Measurements from ENCODE around the gene DNAAF5.

Gene DNAAF5

DNA sequence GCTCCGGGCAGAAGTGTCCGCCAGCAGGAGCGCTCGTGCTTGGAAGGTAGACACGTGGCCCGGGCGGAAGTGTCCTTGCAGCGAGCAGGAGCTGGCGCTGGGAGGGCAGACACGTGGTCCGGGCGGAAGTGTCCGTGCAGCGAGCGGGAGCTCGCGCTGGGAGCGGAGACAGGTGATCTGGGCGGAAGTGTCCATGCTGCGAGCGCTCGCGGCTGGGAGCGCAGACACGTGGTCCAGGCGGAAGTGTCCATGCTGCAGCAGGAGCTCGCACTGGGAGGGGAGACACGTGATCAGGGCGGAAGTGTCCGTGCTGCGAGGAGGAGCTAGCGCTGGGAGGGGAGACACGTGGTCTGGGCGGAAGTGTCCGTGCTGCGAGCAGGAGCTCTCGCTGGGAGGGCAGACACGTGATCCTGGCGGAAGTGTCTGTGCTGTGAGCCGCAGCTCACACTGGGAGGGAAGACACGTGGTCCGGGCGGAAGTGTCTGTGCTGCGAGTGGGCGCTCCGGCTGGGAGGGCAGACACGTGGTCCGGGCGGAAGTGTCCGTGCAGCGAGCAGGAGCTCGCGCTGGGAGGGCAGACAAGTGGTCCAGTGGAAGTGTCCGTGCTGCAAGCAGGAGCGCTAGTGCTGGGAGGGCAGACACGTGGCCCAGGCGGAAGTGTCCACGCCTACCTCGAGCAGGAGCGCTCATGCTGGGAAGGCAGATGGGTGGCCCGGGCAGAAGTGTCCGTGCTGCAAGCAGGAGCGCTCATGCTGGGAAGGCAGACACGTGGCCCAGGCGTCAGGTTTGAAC is 41.6 kb downstream of the DNAAF5 start:
- peak; percentile 99 for DNase-seq (ENCODE audit: low read depth, low spot score)

DNA sequence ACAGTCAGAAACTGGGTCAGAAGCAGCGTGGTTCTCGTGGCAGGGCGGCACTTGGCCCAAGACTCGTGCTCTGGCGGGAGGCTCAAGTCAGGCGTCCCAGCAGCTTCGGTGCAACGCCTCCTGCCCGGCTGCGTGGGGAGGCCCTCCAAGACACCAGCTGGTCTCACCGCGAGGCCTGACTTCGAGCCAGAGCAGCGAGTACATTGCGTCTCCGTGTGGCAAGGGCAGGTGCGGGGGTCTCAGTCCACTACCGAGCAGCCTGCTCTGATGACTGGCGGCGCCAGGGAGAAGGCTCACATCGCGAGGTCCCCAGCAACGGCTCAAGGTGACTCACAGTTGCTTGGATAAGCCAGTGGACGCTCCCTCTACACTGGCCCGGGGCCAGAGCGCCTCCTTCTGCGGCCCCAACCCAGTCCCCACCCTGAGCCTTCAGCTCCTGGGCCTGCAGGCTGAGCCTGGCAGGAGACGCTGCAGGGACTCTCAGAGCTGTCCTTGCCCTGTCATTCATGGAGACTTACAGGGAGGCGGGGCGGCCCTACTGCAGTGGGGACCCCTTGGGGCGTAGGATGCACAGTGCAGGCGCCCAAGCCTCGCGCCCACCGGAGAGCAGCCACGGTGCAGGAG is 42.5 kb downstream of the DNAAF5 start:
- DNase-seq (ENCODE audit: low read depth, low spot score): no peak

DNA sequence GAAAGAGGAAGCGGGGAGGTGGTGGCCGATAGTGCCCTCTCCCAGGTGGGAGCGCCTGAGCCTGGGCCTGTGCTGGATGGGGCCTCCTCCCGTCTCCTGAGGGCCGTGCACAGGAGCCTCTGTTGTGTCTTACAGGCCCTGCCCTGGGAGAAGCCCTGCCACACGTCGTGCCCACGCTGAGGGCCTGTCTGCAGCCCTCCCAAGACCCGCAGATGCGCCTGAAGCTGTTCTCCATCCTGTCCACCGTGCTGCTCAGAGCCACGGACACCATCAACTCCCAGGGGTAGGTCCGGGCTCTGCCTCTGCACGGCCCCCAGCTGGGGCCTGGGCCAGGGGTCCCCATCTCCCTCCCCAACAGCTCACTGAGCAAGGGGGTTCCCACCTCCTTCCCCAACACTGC is 43.8 kb downstream of the DNAAF5 start:
- no peak for DNase-seq (ENCODE audit: low read depth, low spot score)

DNA sequence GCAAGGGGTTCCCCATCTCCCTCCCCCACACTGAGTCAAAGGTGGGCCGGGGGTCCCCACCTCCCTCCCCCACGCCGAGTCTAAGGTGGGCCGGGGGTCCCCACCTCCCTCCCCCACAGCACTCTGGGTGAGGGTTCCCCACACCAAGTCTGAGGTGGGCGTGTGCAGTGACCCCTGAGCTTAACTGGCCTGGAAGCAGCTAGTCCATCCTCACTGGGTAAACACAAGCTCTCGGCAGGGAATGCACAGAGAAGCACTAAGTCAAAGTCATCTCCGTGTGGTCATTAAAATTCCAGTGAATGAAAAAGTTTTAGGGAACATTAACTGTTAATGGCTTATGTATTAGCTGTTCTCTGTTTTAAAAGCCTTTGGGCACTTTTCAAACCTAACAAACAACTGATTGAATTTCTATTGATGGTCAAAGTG is 44.3 kb downstream of the DNAAF5 start:
- no peak for DNase-seq (ENCODE audit: low read depth, low spot score)

DNA sequence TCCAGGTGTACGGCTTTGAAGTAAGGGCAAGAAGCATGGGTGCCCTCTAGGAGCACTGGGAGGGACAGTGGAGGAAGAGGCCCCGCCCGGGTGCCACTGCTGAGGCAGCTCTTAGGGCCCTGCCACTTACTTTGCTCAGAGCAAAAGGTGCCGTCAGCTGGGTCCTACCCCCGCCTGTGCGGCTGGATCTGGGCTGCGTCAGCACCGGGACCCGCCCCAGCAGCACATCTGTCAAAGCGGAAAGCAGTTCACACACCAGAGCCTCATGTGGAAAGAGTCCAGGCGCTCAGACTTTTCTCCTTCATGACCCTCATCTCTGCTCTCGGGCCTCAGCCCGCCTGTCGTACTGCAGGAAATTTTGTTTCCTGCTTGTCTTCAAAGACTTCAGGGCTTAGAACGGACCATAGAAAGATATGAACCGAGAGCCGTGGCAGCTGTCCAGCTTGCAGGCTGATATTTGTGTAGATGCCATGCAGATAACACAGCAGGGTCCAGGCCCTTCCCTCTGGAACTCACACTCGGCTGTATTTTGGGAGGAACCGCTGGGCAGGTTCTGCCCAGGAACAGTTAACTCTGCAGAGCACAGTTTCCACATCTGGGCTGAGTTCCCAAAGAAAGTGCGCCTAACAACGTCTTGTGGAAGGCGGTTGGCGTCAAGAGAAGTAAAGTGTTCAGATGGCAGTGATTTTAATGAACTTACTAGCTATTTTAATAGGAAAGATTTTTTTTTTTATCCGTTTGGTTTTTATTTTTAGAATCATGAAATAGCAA is 44.9 kb downstream of the DNAAF5 start:
- DNase-seq (ENCODE audit: low read depth, low spot score): peak; percentile 56

DNA sequence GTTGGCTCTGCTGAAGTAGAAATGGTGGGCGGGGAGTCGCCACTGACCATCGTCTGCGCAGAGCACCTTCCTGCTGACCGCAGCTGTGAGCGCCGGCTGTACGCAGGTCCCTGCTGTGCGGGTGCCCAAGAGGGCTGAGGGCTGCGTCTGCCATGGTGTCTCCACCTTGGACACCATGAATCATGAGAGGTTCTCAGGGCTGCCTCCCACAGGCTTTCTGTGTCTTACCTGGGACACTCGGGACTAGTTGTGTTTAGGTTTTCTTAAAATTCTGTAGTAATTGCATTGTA is 45.5 kb downstream of the DNAAF5 start:
- DNase-seq (ENCODE audit: low read depth, low spot score): no peak

DNA sequence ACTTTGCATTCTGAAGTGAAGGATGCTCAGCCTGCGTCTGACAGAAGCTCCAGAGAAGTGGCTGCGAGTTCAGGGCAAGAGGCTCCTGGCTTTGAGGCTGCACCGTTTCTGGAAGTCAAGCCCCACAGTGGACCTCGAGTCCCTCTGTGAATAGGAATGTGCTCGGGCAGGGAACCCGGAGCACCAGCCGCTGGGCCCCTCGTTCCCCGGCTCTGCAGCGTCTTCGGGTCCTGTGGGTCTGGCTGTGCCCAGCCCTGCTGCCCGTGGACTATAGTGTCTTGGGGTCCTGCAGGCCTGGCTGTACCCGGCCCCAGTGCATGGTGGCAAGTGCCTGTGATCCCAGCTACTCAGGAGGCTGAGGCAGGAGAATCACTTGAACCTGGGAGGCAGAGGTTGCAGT is 45.9 kb downstream of the DNAAF5 start:
- DNase-seq (ENCODE audit: low read depth, low spot score): no peak

DNA sequence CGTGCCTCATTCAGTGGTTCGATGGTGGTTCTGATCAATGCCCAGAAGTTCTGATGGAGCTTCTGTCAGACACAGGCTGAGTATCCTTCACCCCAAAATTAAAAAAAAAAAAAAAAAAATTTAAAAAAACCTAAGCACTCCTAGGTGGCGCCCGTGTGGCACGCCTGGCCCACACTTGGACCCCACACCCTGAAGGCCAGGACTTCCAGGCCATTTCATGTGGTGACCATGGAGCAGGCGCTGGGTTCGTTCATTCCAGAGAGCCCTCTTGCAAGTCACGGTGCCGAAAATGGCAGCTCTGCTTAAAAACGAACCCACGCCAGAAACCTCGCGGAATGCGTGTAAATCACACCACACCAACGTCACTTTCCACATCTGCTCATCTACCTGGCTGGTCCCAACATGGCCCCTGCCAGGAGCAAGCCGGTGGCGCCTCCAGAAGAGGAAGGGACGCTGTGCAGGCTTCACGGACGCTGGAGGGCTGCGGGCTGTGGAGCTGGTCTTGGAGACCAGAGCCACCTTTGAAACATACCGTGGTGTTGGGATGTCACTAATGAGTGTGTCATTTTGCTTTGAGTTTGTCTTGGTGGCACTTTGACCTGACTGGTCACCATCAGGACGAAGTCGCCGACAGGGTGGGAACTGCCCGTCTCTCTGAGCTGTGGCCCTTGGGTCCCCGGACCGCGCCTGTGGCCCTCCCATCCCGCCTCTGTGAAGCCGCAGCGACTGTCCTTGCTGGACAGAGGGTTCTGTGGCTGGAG is 46.5 kb downstream of the DNAAF5 start:
- DNase-seq (ENCODE audit: low read depth, low spot score): no peak

DNA sequence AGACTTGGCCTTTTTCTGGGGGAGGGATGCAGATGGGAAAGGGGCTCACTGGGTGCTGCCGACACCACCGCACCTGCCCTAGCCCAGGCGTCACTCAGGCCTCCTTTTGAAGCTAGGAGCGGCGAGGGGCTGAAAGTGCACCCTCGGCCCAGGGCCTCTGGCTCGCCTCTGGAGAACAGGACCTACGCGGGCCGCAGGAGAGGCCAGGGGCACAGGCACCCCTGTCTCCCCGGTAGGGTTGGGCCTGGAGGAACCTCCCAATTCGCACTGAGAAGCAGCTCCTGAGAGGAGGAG is 47.1 kb downstream of the DNAAF5 start:
- no peak for DNase-seq (ENCODE audit: low read depth, low spot score)

DNA sequence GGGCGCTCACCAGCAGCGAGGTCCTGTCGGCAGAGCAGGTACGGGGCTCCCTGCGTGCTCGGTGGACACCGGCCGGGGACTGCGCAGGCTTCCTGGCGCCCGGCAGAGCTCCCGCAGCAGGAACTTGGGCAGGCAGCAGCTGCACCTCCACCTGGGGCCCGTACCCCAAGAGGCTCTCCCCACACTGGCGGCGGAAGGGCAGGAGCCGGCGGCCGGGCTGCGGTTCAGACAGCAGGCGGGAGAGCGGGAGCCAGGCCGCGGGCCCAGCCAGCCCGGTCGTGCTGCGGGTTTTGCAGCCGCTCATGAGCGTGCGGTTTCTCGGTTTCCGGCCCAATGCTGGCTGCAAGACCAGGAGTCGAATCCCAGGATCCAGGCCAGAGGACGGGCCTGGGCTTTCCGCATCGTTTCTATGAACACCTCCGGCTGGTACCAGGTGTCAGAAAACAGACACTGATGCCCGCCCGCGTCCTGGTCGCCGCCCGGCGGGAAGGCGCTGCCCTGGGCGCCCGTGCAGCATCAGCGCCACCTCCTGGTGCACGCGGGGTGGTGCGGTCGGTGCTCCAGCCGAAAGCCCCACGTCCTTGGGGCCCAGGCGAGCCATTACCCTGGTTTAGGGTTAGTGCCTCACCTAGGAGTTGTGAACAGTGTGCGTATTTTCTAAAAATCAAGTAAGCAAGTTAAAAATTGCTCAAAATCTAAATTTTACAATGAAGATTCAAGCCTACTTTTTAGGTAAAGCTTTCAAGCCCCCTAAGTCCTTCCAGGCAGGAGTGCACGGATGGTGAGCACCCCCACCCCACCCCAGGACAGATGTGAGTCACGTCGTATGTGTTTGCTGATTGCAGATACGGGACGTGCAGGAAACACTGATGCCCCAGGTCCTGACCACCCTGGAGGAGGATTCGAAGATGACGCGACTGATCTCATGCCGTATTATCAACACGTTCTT is 47.9 kb downstream of the DNAAF5 start:
- no peak for DNase-seq (ENCODE audit: low read depth, low spot score)

DNA sequence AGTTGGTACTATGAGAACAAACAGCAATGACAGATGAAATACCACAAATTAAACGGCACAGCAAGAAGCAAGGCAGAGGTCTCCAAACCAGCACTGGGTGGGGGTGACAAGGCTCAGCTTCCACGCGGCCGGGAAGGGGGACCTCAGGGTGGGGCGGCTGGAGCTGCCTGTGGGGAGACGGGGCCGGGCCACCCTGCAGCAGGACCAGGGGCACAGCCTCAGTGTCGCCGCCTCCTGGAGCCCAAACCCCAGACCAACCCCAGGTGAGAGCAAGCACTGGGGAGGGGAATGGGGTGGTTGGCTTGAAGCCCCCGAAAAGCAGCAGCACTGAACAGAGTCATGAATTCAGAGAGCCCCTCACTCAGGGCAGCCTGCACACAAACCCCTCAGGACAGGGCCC is 49.9 kb downstream of the DNAAF5 start:
- no peak for DNase-seq (ENCODE audit: low read depth, low spot score)

DNA sequence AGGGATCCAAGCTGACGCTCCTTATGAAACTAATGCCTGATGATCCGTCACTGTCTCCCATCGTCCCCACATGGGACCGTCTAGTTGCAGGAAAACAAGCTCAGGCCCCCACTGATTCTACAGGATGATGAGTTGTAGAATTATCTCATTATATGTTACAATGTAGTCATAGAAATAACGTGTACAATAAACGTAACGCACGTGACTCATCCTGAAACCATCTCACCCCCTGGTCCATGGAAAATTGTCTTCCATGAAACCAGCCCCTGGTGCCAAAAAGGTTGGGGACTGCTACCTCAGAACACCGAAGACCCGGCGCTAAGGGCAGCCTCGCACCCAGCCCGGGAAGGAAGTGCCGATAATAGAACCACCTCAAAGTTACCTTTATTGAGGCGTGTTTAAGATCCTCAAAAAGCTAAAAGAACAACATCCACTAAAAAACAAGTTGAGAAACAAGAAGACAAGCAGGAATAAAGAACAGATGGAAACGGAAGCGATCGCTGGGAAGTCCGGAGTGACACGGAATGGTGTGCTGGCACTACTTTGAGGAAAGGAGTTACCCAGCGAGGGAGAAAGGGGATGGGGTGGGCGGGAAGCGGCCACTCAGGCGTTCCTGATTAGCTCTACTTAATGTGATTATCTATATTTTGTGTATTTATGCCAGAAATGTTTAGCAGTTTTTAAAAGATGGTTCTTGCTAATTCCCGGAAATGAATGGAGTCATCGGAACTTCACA is 50.7 kb downstream of the DNAAF5 start:
- DNase-seq (ENCODE audit: low read depth, low spot score): no peak

DNA sequence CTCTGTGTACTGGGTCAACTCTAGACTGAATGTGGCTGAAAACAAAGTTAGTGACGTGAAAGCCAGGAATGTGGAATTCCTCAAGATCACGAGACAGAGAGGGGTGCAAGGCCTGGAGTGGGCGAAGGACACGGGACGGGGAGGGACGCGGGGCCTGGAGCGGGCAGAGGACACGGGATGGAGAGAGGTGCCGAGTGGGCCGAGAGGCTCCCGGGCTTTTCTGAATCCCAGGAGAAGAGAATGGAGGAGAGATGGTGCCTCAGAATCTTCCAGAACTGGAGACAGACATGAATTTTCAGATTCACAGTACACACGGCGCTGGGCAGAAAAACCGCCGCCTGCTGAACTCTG is 51.2 kb downstream of the DNAAF5 start:
- no peak for DNase-seq (ENCODE audit: low read depth, low spot score)

DNA sequence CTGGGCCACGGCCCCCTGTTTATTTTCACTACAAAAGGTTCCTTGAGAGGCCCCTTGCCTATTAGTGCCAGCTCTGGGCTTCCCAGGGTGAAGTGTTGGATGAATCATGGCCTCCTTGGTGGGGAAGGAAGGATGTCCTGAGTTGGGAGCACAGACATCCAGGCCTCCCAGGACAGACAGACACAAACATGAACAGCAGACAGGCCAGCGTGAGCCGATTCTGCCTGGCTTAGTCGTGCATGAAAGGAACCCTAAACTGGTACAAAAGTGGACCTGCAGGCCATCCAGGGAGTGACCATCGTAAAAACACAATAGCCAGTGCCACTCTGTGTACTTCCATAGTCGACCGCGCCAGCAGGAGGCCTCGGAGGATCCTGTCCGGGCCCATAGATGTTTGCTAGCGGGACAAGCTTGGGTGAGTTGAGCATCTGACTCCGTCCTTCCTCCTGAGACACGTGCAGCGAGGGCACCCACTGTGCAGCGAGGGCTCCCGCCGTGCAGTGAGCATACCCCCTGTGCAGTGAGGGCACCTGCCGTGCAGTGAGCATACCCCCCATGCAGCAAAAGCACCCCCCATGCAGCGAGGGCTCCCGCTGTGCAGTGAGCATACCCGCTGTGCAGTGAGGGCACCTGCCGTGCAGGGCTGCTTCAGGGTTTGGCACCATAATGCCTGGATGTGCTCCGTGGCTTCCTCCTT is 51.9 kb downstream of the DNAAF5 start:
- no peak for DNase-seq (ENCODE audit: low read depth, low spot score)

DNA sequence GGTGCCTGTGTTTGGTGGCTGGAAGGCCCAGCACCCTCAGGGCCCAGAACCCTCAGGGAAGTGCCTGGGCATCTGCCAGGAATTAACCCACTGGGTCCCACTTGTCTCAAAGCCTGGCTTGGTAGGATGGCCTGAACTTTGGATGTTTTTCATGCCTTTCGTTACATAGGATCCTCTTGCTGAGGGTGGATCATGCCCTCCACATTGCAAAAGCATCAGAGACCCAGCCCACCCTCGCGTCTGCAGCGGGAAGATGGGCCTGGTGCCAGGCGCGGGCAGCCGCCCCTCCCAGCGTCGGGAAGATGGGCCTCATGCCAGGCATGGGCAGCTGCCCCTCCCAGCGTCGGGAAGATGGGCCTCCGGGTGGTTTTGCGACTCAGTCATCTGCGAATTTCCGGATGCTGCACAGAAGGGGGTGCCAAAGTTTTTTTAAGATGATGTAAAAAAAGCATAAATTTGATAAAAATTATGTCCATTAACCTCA is 52.5 kb downstream of the DNAAF5 start:
- peak; percentile 61 for DNase-seq (ENCODE audit: low read depth, low spot score)

DNA sequence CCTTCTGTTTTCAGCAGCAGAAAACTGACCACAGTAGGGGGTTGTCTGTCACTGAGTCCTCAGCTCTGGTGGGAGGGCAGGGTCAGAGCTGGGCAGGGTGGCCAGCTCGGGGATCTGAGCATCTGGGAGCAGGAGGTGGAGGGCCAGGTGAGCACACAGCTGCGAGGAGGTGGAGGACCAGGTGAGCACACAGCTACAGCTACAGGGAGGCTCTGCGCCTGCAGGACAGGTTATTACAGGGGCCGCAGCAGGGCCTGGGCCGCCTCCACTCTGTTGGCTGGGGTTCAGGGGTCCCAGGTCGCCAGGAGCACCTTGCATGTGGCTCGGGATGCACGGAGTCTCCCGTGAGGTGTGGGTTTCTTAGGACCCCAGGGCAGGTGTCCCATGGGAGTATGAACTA is 53.0 kb downstream of the DNAAF5 start:
- no peak for DNase-seq (ENCODE audit: low read depth, low spot score)

DNA sequence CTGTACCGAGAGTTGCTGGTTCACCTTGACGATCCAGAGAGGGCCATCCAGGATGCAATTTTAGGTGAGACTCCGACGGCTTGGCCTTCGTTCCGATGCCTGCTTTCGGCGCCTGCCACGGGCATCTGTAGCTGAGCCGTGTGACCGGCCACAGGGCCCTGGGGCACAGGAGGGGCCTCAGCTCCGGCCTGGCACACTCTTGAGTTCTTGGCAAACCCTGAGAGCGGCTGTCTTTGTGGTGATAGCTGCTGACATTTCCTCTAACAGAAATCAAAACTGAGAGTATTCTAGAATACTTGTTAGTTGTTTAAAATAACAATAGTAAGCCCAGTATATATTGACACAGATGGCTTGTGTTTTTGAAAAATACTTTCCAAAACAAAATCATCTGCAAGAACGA is 53.6 kb downstream of the DNAAF5 start:
- peak; percentile 72 for DNase-seq (ENCODE audit: low read depth, low spot score)

DNA sequence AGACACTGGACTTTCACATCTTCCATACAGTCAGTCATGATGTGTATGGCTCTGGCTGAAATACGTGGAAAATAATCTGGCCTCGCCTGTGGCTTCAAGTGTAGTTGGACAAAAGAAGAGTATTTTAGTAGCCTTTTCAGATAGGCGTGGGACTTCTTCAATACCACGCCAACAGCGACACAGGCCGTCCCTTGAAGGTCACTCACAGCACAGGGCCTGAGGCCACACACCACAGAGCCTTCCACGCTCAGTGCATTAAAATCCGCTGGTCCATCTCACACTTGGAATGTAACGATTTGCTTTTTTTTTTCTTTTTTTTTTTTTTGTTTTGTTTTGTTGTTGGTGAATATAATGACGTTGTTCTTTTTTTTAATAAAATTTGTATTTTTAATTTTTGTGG is 54.0 kb downstream of the DNAAF5 start:
- no peak for DNase-seq (ENCODE audit: low read depth, low spot score)

DNA sequence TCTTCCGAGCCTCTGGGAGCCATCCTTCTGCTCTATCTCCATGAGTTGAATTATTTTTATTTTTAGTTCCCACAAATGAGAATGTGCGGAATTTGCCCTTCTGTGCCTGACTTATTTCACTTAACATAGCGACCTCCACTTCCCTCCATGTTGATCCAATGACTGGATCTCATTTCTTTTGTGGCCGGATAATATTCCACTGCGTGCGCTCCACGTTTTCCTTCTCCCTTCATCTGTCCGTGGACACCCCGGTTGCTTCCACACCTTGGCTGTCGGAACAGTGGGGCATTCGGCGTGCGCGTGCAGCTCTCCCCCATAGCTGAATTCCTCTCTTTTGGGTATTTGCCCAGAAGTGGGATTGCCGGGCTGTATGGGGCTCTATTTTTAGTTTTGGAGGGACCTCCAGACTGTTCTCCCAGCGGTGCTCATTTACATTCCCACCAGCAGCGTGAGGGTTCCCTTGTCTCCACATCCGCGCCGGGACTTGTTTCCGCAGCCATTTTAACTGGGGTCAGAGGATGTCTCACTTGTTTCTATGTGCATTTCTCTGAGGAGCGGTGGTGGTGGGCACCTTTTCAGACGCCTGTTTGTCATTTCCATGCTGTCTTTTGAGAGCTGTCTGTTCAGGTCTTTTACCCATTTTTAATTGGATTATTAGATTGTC is 54.8 kb downstream of the DNAAF5 start:
- no peak for DNase-seq (ENCODE audit: low read depth, low spot score)
